GM12878 (cell line): ENCODE results near the gene PTPRN2. TPM values are rescaled to one million over a fixed set of nuclear protein-coding genes. Genes with fewer than 3 reads are reported as not detected.

Source experiments
- ATAC-seq: fragments of 200-7000 bp; cut with Tn5 transposase; 3 replicates; pipeline ENCODE4 v1.9.1; 2020; ENCODE audit warnings: mild to moderate bottlenecking, moderate library complexity
- BruUV-seq: library from RNA; stranded (reverse); fragments of 400-500 nt; replicated peaks from 2 replicates; lab custom pipeline; 2021; lab: Mats Ljungman, UMichigan
- CTCF ChIA-PET: fragments of 300-600 bp; sonication (Branson Sonifier 250); formaldehyde crosslinking; extraction: SDS; loops from one replicate; lab custom pipeline; 2021; ENCODE audit warnings: inconsistent platforms; lab: Yijun Ruan, JAX
- POLR2A ChIA-PET: fragments of 350-600 bp; formaldehyde crosslinking; extraction: SDS; loops from one replicate; lab custom pipeline; 2021; ENCODE audit warnings: inconsistent platforms; lab: Charles Lee
- RAD21 ChIA-PET: fragments of 300-600 bp; sonication (Branson Sonifier 250); formaldehyde crosslinking; loops from one replicate; lab custom pipeline; 2023; ENCODE audit warnings: antibody characterized with exemption; ENCODE audit not compliant: unreplicated experiment; lab: Charles Lee
- SMC1A ChIA-PET: fragments of 300-600 bp; sonication (Branson Sonifier 250); formaldehyde crosslinking; loops from one replicate; lab custom pipeline; 2023; ENCODE audit not compliant: unreplicated experiment, uncharacterized antibody; lab: Charles Lee
- DNase-seq: peaks from one replicate; pipeline ENCODE4 v3.0.0-alpha.2; 2011; ENCODE audit warnings: low read depth, low spot score
- FAIRE-seq: peaks from 3 replicates; lab custom pipeline; 2011; peaks lifted over from hg19 to GRCh38; lab: Jason Lieb, UNC
- H2AFZ ChIP-seq: 2 replicates; pipeline ENCODE4 v1.6.0; 2011; ENCODE audit warnings: low read depth, low read length, control low read depth; ENCODE audit not compliant: control insufficient read depth
- H3K27ac ChIP-seq: 2 replicates; pipeline ENCODE4 v1.5.1; 2011; ENCODE audit warnings: control low read depth; ENCODE audit not compliant: control insufficient read depth, insufficient read depth
- H3K27me3 ChIP-seq, 2 experiments: replicated peaks in 1 of 2; 2 replicates each; pipeline versions ENCODE4 v1.6.0 to v1.6.1; 2011; ENCODE audit warnings: low read length in 1 of 2; ENCODE audit not compliant: control insufficient read depth in 2 of 2, insufficient read depth in 2 of 2
- H3K36me3 ChIP-seq, 2 experiments: 2 replicates each; pipeline ENCODE4 v1.5.1; 2011; ENCODE audit warnings: low read length in 1 of 2; ENCODE audit not compliant: control insufficient read depth in 2 of 2, insufficient read depth in 2 of 2
- H3K4me1 ChIP-seq: 2 replicates; pipeline ENCODE4 v1.6.1; 2011; ENCODE audit warnings: mild to moderate bottlenecking, low read length, moderate library complexity, mixed read lengths; ENCODE audit not compliant: control insufficient read depth, insufficient read depth
- H3K4me2 ChIP-seq: 2 replicates; pipeline ENCODE4 v1.6.0; 2011; ENCODE audit warnings: control low read depth; ENCODE audit not compliant: control insufficient read depth, insufficient read depth
- H3K4me3 ChIP-seq: fragments of 200-600 bp; sonication (generic); 2 replicates; pipeline ENCODE4 v1.5.1; 2016
- H3K79me2 ChIP-seq: 2 replicates; pipeline ENCODE4 v1.6.0; 2011; ENCODE audit warnings: low read length; ENCODE audit not compliant: control insufficient read depth, insufficient read depth
- H3K9ac ChIP-seq: 2 replicates; pipeline ENCODE4 v1.8.0; 2011; ENCODE audit warnings: low read length, control low read depth, mixed read lengths; ENCODE audit not compliant: control insufficient read depth, insufficient read depth
- H3K9me3 ChIP-seq: replicated peaks from 3 replicates; pipeline ENCODE4 v1.5.1; 2011; ENCODE audit warnings: mild to moderate bottlenecking, low read length; ENCODE audit not compliant: control insufficient read depth, insufficient read depth
- H4K20me1 ChIP-seq: 2 replicates; pipeline ENCODE4 v1.6.0; 2011; ENCODE audit not compliant: control insufficient read depth, insufficient read depth
- BMI1 ChIP-seq: fragments of 450-650 bp; IDR thresholded peaks from 2 replicates; pipeline ENCODE4 v1.6.1; 2016; ENCODE audit warnings: mild to moderate bottlenecking, moderate library complexity, borderline replicate concordance
- CEBPB ChIP-seq, 2 experiments: fragments of 150-350 bp in 1 of 2; IDR thresholded peaks; 2 replicates each; pipeline ENCODE4 v1.6.1; 2012 to 2014; ENCODE audit warnings: low read depth in 2 of 2, low read length in 2 of 2, borderline replicate concordance in 1 of 2, inconsistent platforms in 1 of 2
- CUX1 ChIP-seq: IDR thresholded peaks from 2 replicates; pipeline ENCODE4 v1.6.1; 2012; ENCODE audit warnings: improper control_type of control experiment, low read depth, low read length; ENCODE audit not compliant: insufficient replicate concordance
- EP300 ChIP-seq, 2 experiments: fragments of 150-350 bp in 1 of 2; IDR thresholded peaks; 2 replicates each; pipeline ENCODE4 v1.6.1; 2011 to 2012; ENCODE audit warnings: low read depth in 2 of 2, low read length in 2 of 2, borderline replicate concordance in 1 of 2, improper control_type of control experiment in 1 of 2, inconsistent platforms in 1 of 2; ENCODE audit not compliant: control insufficient read depth in 1 of 2
- FOS ChIP-seq: IDR thresholded peaks from 3 replicates; pipeline ENCODE4 v1.6.1; 2011; ENCODE audit warnings: borderline replicate concordance; ENCODE audit not compliant: insufficient read length; ENCODE audit errors: extremely low read depth
- FOXK2 ChIP-seq: fragments of 450-650 bp; IDR thresholded peaks from 2 replicates; pipeline ENCODE4 v1.6.1; 2017; ENCODE audit warnings: mild to moderate bottlenecking, moderate library complexity
- JUNB ChIP-seq: IDR thresholded peaks from 2 replicates; pipeline ENCODE4 v1.6.1; 2016; ENCODE audit warnings: antibody characterized with exemption, mild to moderate bottlenecking
- MEF2A ChIP-seq: IDR thresholded peaks from 2 replicates; pipeline ENCODE4 v1.6.1; 2011; ENCODE audit warnings: low read depth, mild to moderate bottlenecking, low read length, moderate library complexity; ENCODE audit not compliant: insufficient read depth
- MXI1 ChIP-seq: fragments of 150-350 bp; IDR thresholded peaks from 2 replicates; pipeline ENCODE4 v1.6.1; 2011; ENCODE audit warnings: low read depth, mild to moderate bottlenecking, inconsistent platforms, low read length, improper control_type of control experiment
- RAD21 ChIP-seq: IDR thresholded peaks from 2 replicates; pipeline ENCODE4 v1.6.1; 2011; ENCODE audit warnings: mild to moderate bottlenecking, low read depth, low read length, moderate library complexity; ENCODE audit not compliant: insufficient read depth
- SIN3A ChIP-seq: IDR thresholded peaks from 2 replicates; pipeline ENCODE4 v1.6.1; 2012; ENCODE audit warnings: low read depth, low read length, improper control_type of control experiment
- SREBF2 ChIP-seq: IDR thresholded peaks from 2 replicates; pipeline ENCODE4 v1.6.1; 2012; ENCODE audit warnings: mild to moderate bottlenecking, low read length
- TAF1 ChIP-seq: IDR thresholded peaks from 2 replicates; pipeline ENCODE4 v1.6.1; 2011; ENCODE audit warnings: mild to moderate bottlenecking, low read depth, low read length, borderline replicate concordance
- YY1 ChIP-seq: IDR thresholded peaks from 2 replicates; pipeline ENCODE4 v1.6.1; 2011; ENCODE audit warnings: low read depth, mild to moderate bottlenecking, low read length
- WGBS: methylation state at CpG from one replicate; pipeline ENCODE4 v1.1.6; 2016; ENCODE audit warnings: low lambda C conversion rate; ENCODE audit not compliant: insufficient replicate concordance, insufficient coverage; ENCODE audit errors: missing lambda C conversion rate; 5-methylcytosine and 5-hydroxymethylcytosine counted together
- in situ Hi-C: fragments of 300-500 bp; cut with MboI; formaldehyde crosslinking; loops from 9 replicates; pipeline ENCODE4 v1.14.3; 2018; ENCODE audit warnings: mixed read lengths
- intact Hi-C: fragments of 100-400 bp; cut with micrococcal nuclease; formaldehyde crosslinking; loops from one replicate; pipeline ENCODE4 v1.14.2; 2022; ENCODE audit not compliant: unreplicated experiment
- polyA plus RNA-seq, 11 experiments: library from polyadenylated mRNA; depleted of rRNA in 4 of 11; unstranded in 6 of 11; stranded (reverse) in 5 of 11; fragments of >200 nt; fragmentation: Nextera tagmentation in 4 of 11; fragmentation: Illumina TruSeq in 1 of 11; extraction: Ambion mirVana in 4 of 11; extraction: Trizol in 1 of 11; gene quantifications; 1 replicate in 1 of 11; 2 replicates in 10 of 11; pipeline versions ENCODE4 v1.2.1 to v1.2.3, GENCODE V29; 2011 to 2016; ENCODE audit warnings: inconsistent platforms in 2 of 11, missing spikeins in 2 of 11, low read depth in 1 of 11
- total RNA-seq, 4 experiments: library from RNA; depleted of rRNA in 3 of 4; stranded (reverse); fragments of >200 nt in 3 of 4; fragmentation: Illumina TruSeq in 1 of 4; extraction: Trizol in 1 of 4; gene quantifications; 2 replicates each; pipeline versions ENCODE4 v1.2.1 to v1.2.3, GENCODE V29; 2013 to 2021

Gene PTPRN2
- total and polyA plus RNA-seq, 10 of the 15 experiments (the other 5 are each of a cell fraction or from before 2014, with no cell fraction given) = 5.4 TPM; not detected in 9

- H3K4me2 ChIP-seq = no peak overlapping the region
- no peak overlapping the region for H3K4me3 ChIP-seq
- H4K20me1 ChIP-seq = no peaks in the 10 kb centered on the region
- CTCF ChIA-PET = no interaction called here
- POLR2A ChIA-PET = no interaction called here
- no TSS peak for BruUV-seq
- no peaks in the 10 kb centered on the region for H3K4me1 ChIP-seq
- H3K36me3 ChIP-seq = no peaks in the 10 kb centered on the region
- in situ Hi-C loops = no loop called here
- no peak overlapping the region for H2AFZ ChIP-seq
- H3K9ac ChIP-seq = no peak overlapping the region
- H3K27me3 ChIP-seq = no peaks in the 10 kb centered on the region
- 21% methylated on average over 7 of the region's 7 CpGs for WGBS
- no peak for ATAC-seq
- SMC1A ChIA-PET = no interaction called here
- no peak for DNase-seq
- no peaks in the 10 kb centered on the region; the same call in 2 of the 3 replicates for H3K9me3 ChIP-seq
- TF ChIP-seq JUNB (no peak), CEBPB (IDR thresholded peaks at IDR 0.05; ENCODE audit: borderline replicate concordance in 1 of 2, low read depth in 2 of 2, low read length in 2 of 2) (no peak), YY1 (no peak), SREBF2 (no peak), BMI1 (no peak), FOXK2 (no peak), MXI1 (no peak), MEF2A (no peak), RAD21 (no peak), EP300 (IDR thresholded peaks at IDR 0.05; ENCODE audit: borderline replicate concordance in 1 of 2, control insufficient read depth in 1 of 2, low read depth in 2 of 2, low read length in 2 of 2) (no peak), TAF1 (no peak), SIN3A (no peak), FOS (no peak), CUX1 (no peak)
- TF ChIP-seq, all 136 proteins: peak for 0
- Histone ChIP-seq H3K79me2 (no peaks in the 10 kb centered on the region), H3K27ac (no peak overlapping the region)
- no peak for FAIRE-seq
- intact Hi-C loops = no loop called here
- RAD21 ChIA-PET = no interaction called here
These were observed 6.1 kb downstream of the PTPRN2 start for GRCh38 chr7:158581440-158582088.
